GM19455 (cell line): ENCODE data around the gene RACGAP1.

Source experiments
- ATAC-seq: cut with Tn5 transposase; IDR thresholded peaks from one replicate; pipeline ENCODE4 v1.9.1; 2021; ENCODE audit not compliant: unreplicated experiment

RACGAP1 gene

DNA sequence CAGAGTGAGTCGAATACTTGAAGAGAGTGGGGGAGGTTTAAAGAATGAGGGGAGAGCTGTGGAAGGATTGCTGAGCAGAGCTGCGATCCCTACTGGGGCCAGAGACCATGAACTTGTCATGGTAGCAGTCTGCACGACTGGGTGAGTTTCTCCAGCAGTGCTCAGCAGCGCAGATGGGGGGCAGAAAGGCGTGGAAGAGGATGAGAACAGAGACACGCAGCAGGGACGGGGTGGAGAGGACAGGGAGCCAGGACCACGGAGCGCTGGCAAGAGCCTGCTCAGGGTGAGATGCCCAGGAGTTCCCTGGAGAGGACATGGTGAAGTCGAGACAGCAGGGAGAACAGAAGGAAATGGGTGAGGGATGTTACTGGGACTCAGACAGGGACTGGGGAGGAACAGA is 54.6 kb downstream of the RACGAP1 start:
- no peak for ATAC-seq

DNA sequence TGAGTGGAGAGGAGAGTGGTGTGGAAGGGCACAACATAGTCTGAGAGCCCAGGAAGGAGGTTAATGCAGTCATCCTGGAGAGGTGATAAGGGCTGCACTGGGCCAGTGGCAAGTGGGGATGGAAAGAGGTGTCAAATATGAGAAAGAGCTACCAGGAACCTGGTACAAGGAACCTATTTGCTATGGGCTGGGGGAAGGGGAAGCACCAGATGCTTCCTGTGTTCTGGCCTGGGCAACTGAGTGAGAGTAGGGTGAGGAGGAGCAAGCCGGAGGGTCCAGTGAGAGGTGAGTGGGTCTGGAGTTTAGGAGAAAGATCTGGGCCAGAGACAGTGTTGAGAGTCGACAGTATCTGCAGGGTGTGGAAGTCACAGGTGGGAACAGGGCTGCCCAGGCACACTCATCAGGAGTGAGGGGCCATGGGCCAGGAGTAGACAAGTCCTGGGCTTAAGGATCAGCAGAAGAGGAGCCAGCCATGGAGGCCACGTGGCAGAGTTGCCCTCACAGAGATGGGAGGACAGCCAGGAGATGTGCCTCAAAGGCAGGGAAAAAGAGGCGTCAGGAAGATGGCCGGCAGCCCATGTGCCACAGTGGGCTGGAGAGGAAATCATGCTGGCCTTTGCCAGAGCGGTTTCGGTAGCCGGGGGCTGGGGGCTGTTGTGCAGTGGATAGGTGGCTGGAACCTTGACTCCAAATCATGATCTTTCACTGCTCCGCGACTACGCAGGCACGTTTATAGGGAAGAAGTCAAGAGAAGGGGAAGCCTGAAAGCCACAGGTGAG is 55.5 kb downstream of the RACGAP1 start:
- ATAC-seq: no peak

GRCh38 chr12:49969027-49969426 is 56.3 kb downstream of the RACGAP1 start:
- ATAC-seq: no peak

DNA sequence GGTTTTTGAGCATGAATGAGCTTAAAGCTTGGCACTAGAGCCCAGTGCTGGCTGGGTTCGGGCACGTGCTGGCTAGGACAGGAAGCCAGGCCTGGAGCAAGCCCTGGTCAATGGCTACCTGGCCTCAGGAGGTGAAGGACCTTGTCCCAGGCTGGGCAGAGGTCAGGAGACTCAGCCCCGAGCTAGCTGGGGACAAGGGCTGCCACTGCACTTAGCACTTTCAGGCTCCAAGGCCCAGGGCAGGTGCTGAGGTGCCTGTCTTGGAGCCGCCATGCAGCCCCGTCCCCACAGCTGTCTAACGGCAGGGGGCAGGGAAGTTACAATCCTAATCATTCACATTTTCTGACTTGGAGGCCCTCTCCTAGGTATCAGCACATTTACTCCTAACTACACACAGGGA is 56.8 kb downstream of the RACGAP1 start:
- ATAC-seq: no peak

DNA sequence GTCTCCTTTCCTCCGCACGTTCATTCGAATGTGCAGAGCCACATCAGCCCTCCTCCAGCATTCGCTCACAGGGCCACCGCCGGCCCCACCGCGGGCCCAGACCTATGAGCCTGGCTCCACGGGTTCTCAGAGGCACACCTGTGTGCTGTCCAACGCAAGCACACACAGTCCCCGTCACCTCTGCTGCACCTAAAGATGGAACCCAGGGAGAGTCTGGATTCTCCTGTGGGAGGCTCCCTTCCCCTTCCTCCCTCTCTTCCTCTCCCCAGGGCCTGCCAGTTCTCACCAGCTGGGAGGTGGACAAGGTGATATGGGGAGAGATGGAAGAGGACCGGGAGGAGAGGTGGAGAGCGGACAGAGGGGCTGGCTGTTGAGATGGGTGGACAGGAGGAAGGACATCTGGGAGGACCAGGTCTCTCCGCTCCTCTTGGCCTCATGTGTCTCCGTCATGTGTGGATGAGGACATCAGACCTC is 57.5 kb downstream of the RACGAP1 start:
- no peak for ATAC-seq

DNA sequence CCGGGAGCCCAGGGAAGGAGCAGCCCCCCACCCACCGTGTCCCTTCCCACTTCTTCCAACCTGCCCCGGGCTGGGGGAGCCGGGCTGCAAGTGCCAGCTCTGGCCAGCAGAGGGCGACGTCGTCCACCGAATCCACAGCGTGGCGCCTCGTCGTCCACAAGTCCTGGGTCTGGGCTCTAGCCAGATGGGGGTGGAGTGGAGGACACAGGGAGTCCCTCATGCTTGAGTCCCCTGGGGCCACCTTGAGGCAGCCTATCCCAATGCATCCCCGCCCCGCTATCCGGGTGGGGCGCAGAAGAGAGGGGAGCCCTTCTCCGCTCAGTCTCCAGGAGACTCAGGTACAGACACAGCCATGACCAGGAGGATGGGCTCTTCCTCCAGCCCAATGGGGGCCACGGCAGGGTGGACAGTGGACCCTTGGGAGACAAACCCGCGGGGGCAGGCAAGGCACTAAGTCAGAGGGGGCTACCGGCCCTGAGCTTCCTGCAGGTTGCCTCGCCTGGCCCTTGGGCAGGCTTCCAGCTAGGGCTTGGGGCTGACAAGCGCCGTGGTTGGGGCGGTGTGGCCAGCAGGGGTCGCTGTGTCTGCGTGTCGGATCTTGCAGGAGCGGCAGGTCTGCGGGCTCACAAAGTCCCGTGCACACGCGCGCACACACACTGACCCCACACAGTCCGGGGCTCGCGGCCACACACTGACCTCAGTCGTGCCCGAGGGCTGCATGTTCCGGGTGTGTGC is 58.1 kb downstream of the RACGAP1 start:
- peak; percentile 74 for ATAC-seq

DNA sequence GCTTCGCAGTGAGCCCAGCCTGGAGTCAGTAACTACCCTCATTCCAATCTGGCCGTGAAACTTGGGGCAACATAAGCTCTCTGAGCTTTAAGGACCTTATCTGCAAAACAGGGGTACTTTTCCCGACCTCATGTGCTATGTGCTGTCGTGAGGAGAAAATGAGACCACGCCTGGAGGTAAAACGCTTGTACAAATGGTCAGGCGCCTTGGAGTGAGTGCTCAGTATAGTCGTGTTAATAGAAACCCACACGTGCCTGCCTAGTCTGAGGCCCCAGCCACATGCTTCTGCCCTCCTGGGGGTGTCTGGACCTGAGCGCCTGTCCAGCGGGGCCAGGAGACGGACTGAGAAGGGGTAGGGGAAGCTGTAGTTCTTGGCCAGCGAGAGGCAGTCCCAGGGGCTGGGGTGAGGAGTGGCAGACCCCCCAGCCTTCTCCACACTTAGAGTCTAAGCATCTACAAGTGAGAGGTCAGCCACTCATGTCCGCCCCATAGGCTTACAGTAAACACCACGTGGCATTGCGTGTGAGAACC is 58.7 kb downstream of the RACGAP1 start:
- ATAC-seq: no peak

DNA sequence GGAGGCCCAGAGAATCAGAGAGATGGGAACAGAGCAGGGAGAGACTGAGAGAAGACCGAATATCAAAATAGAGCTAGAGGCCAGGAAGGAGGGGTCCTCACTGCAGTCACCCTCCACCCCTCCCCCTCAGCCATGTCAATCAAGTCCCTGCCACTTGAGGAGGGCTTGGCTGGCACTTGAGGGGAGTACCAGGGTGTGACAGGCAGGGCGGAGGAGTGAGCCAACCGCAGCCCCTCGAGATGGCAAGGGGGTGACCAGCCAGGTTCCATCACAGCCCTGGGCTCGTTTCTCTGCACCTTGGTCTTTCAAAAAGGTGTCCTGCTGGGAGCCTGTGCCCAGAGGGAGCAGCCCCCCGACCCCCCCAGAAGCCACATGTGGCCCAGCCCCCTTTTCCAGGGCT is 59.5 kb downstream of the RACGAP1 start:
- ATAC-seq: no peak

- no peak for ATAC-seq
Observed at GRCh38 chr12:49964849-49965624, 60.3 kb downstream of the RACGAP1 start.

DNA sequence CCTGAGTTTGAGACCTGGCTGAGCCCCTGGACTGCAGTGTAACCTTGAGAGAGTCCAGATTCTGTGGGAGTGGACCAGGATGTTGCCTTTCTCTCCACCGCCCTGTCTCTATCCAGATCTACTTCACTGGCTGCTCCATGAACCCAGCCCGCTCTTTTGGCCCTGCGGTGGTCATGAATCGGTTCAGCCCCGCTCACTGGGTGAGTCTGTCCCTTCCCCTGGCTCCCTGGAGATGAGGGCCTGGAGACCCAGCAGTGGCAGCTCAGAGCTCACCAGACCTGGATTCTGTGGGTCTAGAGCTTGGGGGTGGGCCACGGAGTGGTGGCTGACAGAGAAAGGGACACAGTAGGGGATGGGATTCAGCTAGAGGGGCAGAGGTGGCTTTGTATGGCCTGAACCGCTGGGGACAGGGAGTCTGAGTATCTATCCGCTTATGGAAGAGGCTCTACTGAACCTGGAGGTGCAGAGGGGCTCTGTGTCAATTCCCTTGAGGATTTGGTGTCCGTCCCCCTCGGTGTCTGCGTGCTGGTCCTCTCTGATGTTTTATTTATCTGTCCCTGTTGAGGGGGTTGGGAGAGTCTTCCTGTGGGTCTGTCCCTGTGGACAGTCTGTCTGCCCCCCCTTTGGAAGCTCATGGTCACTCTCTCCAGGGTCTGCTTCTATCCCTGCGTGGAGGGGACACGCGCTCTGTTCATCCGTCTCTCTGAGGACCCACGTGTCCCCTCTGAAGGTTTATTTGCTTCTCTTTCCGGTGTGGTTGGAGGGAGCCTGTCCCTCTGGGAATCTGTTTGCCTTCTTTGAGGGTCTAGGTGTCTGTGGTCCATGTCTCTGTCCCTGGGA is 61.1 kb downstream of the RACGAP1 start:
- no peak for ATAC-seq

- ATAC-seq: no peak
Observed at GRCh38 chr12:49962861-49963765, 62.2 kb downstream of the RACGAP1 start.

DNA sequence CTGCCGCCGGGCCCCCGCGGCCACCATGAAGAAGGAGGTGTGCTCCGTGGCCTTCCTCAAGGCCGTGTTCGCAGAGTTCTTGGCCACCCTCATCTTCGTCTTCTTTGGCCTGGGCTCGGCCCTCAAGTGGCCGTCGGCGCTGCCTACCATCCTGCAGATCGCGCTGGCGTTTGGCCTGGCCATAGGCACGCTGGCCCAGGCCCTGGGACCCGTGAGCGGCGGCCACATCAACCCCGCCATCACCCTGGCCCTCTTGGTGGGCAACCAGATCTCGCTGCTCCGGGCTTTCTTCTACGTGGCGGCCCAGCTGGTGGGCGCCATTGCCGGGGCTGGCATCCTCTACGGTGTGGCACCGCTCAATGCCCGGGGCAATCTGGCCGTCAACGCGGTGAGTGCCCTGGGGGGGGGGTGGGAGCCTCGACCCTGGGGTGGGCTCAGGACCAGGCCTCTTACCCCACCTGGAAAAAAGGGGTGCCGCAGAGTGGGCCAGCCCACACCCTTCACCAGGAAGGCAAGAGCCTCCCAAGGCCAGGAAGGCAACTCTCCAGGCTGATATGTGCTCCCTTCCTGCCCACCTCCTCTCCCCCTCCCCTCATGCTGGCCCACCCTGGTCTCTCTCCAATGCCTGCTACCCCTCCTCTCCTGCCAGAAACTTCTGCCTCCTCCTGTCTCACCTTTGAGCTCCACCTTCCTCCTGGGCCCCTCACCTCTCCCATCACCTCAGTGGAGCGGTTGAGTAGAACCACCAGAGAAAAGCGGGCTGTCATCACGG is 63.1 kb downstream of the RACGAP1 start:
- ATAC-seq: no peak

DNA sequence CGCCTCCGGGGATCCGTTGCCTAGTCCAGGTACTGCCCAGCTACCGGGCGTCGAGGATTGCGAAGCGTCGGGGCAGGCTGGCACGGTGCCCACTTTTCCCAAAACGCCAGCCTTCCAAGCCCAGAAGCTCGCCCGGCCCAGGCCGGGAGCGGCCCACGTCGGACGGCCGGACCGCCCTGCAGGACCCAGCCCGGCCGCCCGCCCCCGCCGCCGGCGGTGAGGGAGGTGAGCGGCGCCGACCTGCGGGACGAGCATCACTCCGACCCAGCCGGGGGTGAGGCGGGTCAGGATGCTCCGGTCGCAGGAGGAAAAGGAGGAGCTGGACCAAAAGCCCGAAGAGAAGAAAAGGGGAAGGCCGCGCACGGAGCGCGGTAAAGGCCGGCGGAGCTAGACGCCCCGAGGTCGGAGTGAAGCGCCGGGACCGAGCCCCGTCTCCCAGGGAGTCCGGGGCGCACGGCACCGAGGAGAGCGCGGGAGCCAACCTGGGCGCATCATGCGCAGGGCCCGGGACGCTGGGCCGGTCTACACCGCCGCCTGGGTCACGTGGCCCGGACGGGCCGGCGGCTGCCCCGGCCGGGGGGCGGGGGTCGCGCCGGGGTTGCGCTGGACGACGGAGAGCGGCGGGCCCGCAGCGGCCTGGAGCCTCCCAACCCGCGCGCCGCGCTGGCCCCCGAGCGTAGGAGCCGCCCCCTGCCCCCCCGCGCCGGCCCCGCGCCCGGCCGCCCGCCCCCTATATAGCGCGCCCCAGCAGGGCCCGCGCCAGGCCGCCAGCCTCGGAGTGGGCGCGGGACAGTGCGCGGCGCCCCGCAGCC is 64.0 kb downstream of the RACGAP1 start, which contains the start of gene AQP5:
Gene AQP5, plus strand, starts transcription at position 762 of the 812 bp plus-strand sequence. CDS start 146 bp downstream, outside the sequence.
- ATAC-seq: no peak

GRCh38 chr12:49960474-49961110 is 64.7 kb downstream of the RACGAP1 start:
- no peak for ATAC-seq

DNA sequence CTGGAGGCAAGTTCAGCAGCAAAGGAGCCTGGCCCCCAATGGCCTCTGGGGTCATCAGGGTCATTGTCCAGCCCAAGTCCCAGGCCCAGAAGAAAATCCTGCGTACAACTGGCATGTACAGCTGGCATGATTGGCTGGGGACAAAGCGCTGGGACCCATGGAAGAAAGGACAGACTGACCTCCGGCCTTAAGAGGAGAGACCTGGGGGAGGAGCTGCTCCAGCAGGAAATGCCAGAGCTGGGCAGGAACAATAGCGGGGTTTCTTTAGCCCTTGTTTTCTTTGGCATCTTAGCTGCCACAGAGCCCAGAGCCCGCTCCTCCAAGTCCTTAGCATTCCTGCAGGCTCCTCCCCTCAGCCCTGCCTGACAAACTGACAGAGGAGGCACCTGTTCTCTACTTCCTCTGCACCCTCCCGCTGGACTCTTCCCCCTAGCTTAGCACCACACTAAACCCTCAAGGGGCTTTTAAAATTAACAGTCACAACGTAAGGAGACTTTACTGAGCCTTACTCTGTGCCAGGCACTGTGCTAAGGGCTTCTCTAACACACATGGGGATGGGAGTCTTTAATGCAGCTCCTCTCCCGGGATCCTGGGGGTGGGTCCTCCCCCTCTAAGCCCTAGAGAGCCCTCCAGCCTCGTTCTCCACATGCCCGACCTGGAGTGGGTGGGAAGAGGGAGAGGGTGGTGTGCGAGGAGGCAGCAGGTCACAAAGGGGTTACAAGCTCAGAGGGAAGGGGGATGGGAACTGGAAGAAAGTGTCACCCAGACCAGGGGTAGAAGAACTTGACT is 65.4 kb downstream of the RACGAP1 start:
- ATAC-seq: no peak

DNA sequence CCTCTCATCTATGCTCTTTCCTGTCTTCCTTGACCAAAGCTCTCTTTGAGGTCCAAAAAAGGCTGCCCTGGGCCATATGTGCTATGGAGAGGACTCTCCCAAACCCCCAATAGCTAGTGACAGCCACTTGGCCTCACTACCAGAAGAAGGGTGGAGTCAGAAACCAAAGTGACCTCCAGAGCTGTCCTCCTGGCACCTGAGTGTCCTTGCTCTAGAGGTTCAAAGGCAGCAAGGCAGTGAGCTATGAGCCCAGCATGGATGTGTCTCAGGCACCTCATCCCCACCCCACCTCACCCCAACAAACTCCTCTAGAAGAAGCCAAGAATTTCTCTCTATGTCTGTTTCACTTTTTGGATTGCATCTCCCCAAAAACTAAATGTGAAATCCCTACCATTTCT is 67.7 kb downstream of the RACGAP1 start:
- ATAC-seq: no peak
